GM12875 (cell line): ENCODE results near the gene AMOTL1.

Experiments
- H3K4me3 ChIP-seq: one replicate; pipeline ENCODE4 v1.5.1; 2011; ENCODE audit warnings: low read depth, low read length, control low read depth
- CTCF ChIP-seq: IDR thresholded peaks from 2 replicates; pipeline ENCODE4 v1.5.1; 2011; ENCODE audit warnings: low read depth, mild to moderate bottlenecking, control low read depth, inconsistent platforms, low read length, moderate library complexity, borderline replicate concordance; ENCODE audit not compliant: insufficient read depth

The AMOTL1 gene

GRCh38 chr11:94793002-94793401 lies 24.8 kb downstream of the AMOTL1 start:
- no peak for TF ChIP-seq CTCF
- H3K4me3 ChIP-seq: no peak overlapping the region

GRCh38 chr11:94793822-94794221 lies 25.7 kb downstream of the AMOTL1 start:
- TF ChIP-seq CTCF: no peak
- H3K4me3 ChIP-seq: no peak overlapping the region

- no peak overlapping the region for H3K4me3 ChIP-seq
- TF ChIP-seq CTCF: no peak
Observed at GRCh38 chr11:94794287-94795168, 26.4 kb downstream of the AMOTL1 start.

- no peak overlapping the region for H3K4me3 ChIP-seq
- TF ChIP-seq CTCF: no peak
Observed at GRCh38 chr11:94795476-94796189, 27.5 kb downstream of the AMOTL1 start.

- TF ChIP-seq CTCF: no peak
- no peak overlapping the region for H3K4me3 ChIP-seq
Observed at GRCh38 chr11:94796190-94796580, 28.0 kb downstream of the AMOTL1 start.

GRCh38 chr11:94796863-94797262 lies 28.7 kb downstream of the AMOTL1 start:
- no peak overlapping the region for H3K4me3 ChIP-seq
- no peak for TF ChIP-seq CTCF
